Kasumi-1 (cell line): Measurements from ENCODE around the gene TRIM25.

Experiments
- DNase-seq, 2 experiments: peaks; one replicate each; lab custom pipeline; 2025; lab: John Stamatoyannopoulos, UW

TRIM25 gene

DNA sequence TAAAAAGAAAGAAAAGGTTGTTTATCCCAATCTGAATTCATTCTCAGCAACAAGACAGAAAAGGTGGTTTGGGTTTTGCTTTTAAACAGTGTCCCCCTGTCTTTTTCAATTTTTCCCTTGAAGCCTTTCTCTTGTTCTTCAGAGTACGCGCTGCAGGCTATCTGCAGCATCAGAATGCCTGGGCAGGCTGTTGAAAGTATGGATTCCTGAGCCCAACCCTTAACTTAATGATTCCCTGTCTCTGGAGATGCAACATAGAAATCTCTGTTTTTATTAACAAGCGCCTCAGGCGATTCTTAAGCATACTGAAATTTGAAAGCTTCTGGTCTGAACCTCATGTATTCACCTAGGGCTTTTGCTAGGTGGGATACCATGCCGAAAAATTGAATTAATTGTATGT, 47.8 kb downstream of the TRIM25 start:
- no peak for DNase-seq

DNA sequence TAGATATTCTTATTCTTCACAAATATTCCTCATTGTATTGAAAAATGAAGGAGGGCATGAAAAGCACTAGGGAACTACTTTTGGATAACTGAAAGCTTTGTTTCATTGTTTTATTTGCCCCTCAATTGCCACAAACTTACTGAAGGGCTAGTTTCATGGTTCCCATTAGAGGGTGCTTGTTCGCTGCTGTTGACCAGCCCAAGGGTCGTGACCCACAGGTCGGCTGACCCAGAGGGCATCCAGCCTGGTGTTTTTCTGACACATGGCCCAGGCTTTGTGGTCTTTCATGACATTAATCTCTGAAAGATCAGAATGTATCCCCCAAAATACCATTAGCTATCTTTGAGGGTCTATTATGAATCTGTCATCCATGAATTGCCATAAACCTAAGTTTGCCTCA, 49.9 kb downstream of the TRIM25 start:
- DNase-seq, result no peak

DNA sequence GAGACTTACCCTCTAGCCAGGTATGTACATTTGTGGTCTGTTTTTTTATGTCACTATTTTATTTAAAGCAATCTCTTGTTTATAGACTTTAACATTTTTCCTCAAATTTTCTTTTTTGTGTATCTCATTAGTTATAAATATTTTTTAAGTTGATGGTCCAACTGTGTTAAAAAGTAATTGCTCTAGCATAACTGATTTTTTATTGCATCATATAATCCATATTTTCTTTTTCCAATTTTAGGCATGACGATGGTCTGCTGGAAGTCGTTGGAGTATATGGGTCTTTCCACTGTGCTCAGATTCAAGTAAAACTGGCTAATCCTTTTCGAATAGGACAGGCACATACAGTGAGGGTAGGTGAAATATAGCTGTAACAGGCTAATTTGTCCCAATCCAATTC, 52.0 kb downstream of the TRIM25 start:
- no peak for DNase-seq

DNA sequence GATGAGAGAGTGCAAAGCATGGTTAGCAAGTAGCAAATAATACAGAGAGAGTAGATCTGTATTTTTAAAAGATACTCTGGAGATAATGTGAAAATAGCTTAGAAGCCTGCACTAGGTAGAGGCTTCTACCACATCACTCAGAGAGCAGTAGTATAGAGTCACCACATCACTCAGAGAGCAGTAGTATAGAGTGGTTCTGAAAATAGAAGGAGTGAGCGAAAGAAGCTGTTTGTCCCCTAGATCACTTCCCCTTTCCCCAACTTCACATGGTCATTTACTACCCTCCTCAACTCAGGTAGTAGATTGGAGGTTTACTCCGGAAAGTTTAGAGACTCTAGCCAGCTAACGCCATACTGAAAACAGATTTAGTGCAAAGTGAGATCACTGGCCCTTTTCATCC, 62.8 kb downstream of the TRIM25 start:
- DNase-seq, result no peak

DNA sequence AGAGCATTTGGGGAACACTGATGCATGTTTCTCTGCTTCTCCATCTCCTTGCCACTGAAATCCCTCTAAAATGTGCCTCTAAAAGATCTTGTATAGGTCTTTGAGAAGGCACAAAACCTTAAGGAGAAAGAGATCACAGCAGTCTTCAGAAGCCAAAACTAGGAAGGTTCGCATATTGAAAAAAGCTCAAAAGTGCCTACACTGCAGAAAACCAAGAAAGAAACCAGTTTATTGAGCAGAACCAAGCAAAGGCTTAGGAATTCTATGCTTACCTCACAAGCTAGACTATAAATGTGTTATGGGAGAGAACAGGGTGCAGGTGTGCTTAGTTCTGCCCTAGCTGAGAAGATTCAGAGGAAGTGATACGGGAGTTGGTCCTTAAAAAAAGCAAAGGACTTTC, 63.3 kb downstream of the TRIM25 start:
- DNase-seq, result no peak

DNA sequence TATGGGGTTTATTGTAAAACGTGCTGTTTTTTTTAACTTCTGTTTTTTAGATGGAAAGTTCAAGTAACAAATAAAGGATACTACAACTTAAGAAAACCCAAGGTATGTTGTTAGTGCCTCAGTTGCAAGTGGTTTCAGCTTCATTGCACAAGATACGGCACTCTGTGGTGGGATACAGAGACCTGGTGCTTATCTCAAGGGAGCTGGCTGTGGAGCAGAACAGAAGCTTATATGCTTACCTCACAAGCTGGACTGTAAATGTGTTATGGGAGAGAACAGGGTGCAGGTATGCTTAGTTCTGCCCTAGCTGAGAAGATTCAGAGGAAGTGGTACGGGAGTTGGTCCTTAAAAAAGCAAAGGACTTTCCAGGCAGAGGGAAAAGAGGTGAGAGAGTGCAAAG, 64.7 kb downstream of the TRIM25 start:
- no peak for DNase-seq

DNA sequence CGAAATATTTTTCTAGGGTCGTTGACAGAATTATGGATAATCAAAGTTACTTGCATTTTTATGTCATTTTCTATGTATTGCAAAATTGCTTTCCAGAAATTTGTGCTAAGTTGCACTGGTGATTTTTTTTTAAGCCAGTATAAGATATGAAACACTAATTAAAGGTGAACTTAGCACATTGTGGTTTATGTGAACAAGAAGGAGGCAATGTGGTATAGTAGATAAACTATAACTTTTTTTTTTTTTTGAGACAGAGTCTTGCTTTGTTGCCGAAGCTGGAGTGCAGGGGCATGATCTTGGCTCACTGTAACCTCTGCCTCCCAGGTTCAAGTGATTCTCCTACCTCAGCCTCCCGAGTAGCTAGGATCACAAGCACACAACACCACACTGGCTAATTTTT, 66.7 kb downstream of the TRIM25 start:
- no peak for DNase-seq

DNA sequence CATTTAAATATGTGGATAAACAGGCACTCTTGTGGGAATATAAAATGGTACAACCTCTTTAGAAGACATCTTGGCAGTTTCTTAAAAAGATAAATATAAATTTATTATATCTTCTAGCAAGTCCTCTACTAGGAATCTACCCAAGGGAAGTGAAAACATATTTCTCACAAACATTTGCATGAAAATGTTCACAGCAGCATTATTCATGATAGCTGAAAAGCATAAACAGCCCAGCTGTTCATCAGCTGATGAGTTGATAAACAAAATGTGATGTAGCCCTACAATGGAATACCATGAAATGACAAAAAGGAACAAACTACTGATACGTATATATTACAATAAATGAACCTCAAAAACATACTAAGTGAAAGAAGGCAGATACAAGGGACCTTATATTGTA, 67.9 kb downstream of the TRIM25 start:
- DNase-seq, result no peak

DNA sequence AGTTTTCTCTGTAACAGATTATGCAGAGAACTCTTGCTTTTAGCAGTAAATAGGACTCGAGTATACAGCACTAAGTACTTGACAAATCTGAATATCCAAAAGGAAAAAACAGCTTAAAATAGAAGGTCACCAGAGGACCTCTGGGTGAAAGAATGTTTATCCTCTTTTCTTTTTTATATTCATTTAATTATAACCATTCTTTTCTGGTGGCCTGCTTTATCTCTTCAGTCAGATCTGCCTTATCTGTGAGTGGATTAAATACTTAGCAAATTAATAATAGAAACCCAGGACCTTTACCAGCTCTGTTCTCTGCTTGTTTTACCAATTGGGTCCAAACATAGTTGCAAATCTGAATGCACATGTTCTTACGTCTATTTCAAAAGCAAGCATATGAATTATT, 71.3 kb downstream of the TRIM25 start:
- DNase-seq, result no peak

DNA sequence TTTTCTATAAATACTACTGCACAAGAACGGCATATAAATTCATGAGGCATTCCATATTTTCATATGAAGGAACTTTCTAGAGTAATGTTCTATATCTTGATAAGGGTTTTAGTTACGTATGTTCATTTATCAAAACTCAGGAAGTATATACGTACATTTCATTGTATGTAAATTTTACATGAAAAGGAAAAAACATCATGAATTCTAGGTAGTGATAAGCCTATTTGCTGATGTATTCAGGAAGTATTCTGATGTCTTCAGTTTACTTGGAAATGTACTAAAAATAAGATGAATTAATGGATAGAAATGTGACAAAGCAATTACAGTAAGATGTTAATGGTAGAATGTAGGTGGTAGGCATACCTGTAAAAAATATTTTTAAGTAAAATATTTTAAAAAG, 75.2 kb downstream of the TRIM25 start:
- no peak for DNase-seq
